ENCODE data around the gene TTC1.

DNA sequence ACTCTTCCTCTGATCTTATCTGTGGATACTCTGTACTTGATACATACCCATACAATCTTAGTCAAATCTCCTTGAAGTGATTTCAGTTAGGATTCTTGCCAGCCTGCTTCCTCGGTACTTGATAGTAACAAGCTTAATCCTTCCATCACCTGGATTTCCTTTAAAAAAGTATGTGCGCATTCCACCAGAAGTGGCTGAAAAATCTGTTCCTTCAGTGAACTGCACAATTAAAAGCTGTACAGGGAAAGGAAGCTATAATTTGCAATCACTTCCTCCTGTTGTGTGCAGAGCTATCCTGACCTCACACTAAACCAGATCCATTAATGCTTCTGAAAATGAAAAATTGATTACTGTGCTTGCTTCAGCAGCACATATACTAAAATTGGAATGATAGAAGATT lies 63.0 kb downstream of the TTC1 start:
- no peak for TF ChIP-seq POLR2A (IDR thresholded peaks at IDR 0.05; ENCODE audit: low read depth)
- TF ChIP-seq POLR2AphosphoS5 (IDR thresholded peaks at IDR 0.05) = no peak
- TF ChIP-seq, protein P1, sequence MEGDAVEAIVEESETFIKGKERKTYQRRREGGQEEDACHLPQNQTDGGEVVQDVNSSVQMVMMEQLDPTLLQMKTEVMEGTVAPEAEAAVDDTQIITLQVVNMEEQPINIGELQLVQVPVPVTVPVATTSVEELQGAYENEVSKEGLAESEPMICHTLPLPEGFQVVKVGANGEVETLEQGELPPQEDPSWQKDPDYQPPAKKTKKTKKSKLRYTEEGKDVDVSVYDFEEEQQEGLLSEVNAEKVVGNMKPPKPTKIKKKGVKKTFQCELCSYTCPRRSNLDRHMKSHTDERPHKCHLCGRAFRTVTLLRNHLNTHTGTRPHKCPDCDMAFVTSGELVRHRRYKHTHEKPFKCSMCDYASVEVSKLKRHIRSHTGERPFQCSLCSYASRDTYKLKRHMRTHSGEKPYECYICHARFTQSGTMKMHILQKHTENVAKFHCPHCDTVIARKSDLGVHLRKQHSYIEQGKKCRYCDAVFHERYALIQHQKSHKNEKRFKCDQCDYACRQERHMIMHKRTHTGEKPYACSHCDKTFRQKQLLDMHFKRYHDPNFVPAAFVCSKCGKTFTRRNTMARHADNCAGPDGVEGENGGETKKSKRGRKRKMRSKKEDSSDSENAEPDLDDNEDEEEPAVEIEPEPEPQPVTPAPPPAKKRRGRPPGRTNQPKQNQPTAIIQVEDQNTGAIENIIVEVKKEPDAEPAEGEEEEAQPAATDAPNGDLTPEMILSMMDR (IDR thresholded peaks at IDR 0.05) = no peak

Measured in esophagus muscularis mucosa (tissue), 3 donors.